GM21723 (cell line): ENCODE results near the gene RASGEF1C.

Experiments used
- ATAC-seq: cut with Tn5 transposase; IDR thresholded peaks from one replicate; pipeline ENCODE4 v1.9.1; 2021; ENCODE audit warnings: mild to moderate bottlenecking, moderate library complexity; ENCODE audit not compliant: unreplicated experiment

Gene RASGEF1C

GRCh38 chr5:180180421-180180820 is 28.6 kb downstream of the RASGEF1C start:
- no peak for ATAC-seq

GRCh38 chr5:180179442-180180420 is 29.3 kb downstream of the RASGEF1C start:
- ATAC-seq: no peak

GRCh38 chr5:180178531-180179441 is 30.2 kb downstream of the RASGEF1C start:
- no peak for ATAC-seq

- ATAC-seq: no peak
Measured at GRCh38 chr5:180176191-180176590, 32.8 kb downstream of the RASGEF1C start.

GRCh38 chr5:180175015-180175431 is 34.0 kb downstream of the RASGEF1C start:
- ATAC-seq: no peak

GRCh38 chr5:180174587-180174972 is 34.4 kb downstream of the RASGEF1C start:
- no peak for ATAC-seq

- no peak for ATAC-seq
Measured at GRCh38 chr5:180173875-180174586, 35.0 kb downstream of the RASGEF1C start.

GRCh38 chr5:180173198-180173544 is 35.8 kb downstream of the RASGEF1C start:
- no peak for ATAC-seq

GRCh38 chr5:180172447-180173197 is 36.4 kb downstream of the RASGEF1C start:
- ATAC-seq: no peak

- no peak for ATAC-seq
Measured at GRCh38 chr5:180171568-180172094, 37.4 kb downstream of the RASGEF1C start.

- no peak for ATAC-seq
Measured at GRCh38 chr5:180170810-180171567, 38.0 kb downstream of the RASGEF1C start.

- no peak for ATAC-seq
Measured at GRCh38 chr5:180170106-180170809, 38.8 kb downstream of the RASGEF1C start.

- no peak for ATAC-seq
Measured at GRCh38 chr5:180169248-180170105, 39.5 kb downstream of the RASGEF1C start.

- ATAC-seq: no peak
Measured at GRCh38 chr5:180168758-180169157, 40.3 kb downstream of the RASGEF1C start.

GRCh38 chr5:180166176-180166575 is 42.8 kb downstream of the RASGEF1C start:
- ATAC-seq: no peak

GRCh38 chr5:180162304-180162661 is 46.7 kb downstream of the RASGEF1C start:
- ATAC-seq: no peak

- no peak for ATAC-seq
Measured at GRCh38 chr5:180161420-180162303, 47.3 kb downstream of the RASGEF1C start.
